OCI-LY1 (cell line): Measurements from ENCODE around the gene KCNH6.

ENCODE experiments used
- H2AFZ ChIP-seq: fragments of 200-600 bp; sonication (generic), shearing (Covaris generic); 2 replicates; pipeline ENCODE4 v1.6.0; 2014; ENCODE audit warnings: antibody characterized with exemption, mild to moderate bottlenecking, low read length
- H3F3A ChIP-seq: fragments of 200-600 bp; sonication (generic), shearing (Covaris generic); 2 replicates; pipeline ENCODE4 v1.6.0; 2014; ENCODE audit warnings: mild to moderate bottlenecking, antibody characterized with exemption, low read length, moderate library complexity; ENCODE audit not compliant: insufficient read depth
- H3K27ac ChIP-seq: fragments of 200-600 bp; sonication (generic); 2 replicates; pipeline ENCODE4 v1.5.1; 2014; ENCODE audit warnings: low read length, mixed run types, mild to moderate bottlenecking, low read depth; ENCODE audit not compliant: poor library complexity, severe bottlenecking
- H3K27me3 ChIP-seq: fragments of 200-600 bp; sonication (generic); 2 replicates; pipeline ENCODE4 v1.6.0; 2014; ENCODE audit warnings: antibody characterized with exemption, mild to moderate bottlenecking, low read length, moderate library complexity; ENCODE audit not compliant: insufficient read depth
- H3K36me3 ChIP-seq: fragments of 200-600 bp; sonication (generic); 2 replicates; pipeline ENCODE4 v1.6.1; 2014; ENCODE audit warnings: mild to moderate bottlenecking, antibody characterized with exemption, low read length, moderate library complexity, mixed read lengths; ENCODE audit not compliant: insufficient read depth
- H3K4me1 ChIP-seq: fragments of 200-600 bp; sonication (generic); 2 replicates; pipeline ENCODE4 v1.5.1; 2014; ENCODE audit warnings: mild to moderate bottlenecking, low read length, moderate library complexity; ENCODE audit not compliant: insufficient read depth, severe bottlenecking
- H3K4me2 ChIP-seq: fragments of 200-600 bp; sonication (generic), shearing (Covaris generic); 2 replicates; pipeline ENCODE4 v1.6.1; 2014; ENCODE audit warnings: low read length
- H3K4me3 ChIP-seq: fragments of 200-600 bp; sonication (generic); 2 replicates; pipeline ENCODE4 v1.5.1; 2014; ENCODE audit warnings: low read length, low read depth, mild to moderate bottlenecking, mixed read lengths; ENCODE audit not compliant: poor library complexity, severe bottlenecking
- H3K79me2 ChIP-seq: fragments of 200-600 bp; shearing (Covaris generic); 2 replicates; pipeline ENCODE4 v1.6.1; 2016; ENCODE audit warnings: mixed run types, low read length, mixed read lengths; ENCODE audit not compliant: insufficient read depth
- H3K9ac ChIP-seq: fragments of 200-600 bp; sonication (generic), shearing (Covaris generic); 2 replicates; pipeline ENCODE4 v1.6.1; 2014; ENCODE audit warnings: mild to moderate bottlenecking, low read length, mixed read lengths
- H3K9me2 ChIP-seq: fragments of 200-600 bp; sonication (generic), shearing (Covaris generic); 2 replicates; pipeline ENCODE4 v1.6.1; 2014; ENCODE audit warnings: low read depth, mild to moderate bottlenecking, low read length, mixed read lengths
- H3K9me3 ChIP-seq: fragments of 200-600 bp; shearing (Covaris generic); 2 replicates; pipeline ENCODE4 v1.6.1; 2014; ENCODE audit warnings: low read length, mixed read lengths
- H4K20me1 ChIP-seq: fragments of 200-600 bp; sonication (generic), shearing (Covaris generic); 2 replicates; pipeline ENCODE4 v1.6.0; 2016; ENCODE audit warnings: mild to moderate bottlenecking, low read length; ENCODE audit not compliant: insufficient read depth
- CTCF ChIP-seq: fragments of 200-600 bp; sonication (generic), shearing (Covaris generic); IDR thresholded peaks from 2 replicates; pipeline ENCODE4 v1.5.1; 2017; ENCODE audit warnings: mild to moderate bottlenecking, antibody characterized with exemption, low read length, moderate library complexity, mixed read lengths
- EZH2 ChIP-seq: fragments of 200-600 bp; sonication (generic), shearing (Covaris generic); IDR thresholded peaks from 2 replicates; pipeline ENCODE4 v1.8.0; 2017; ENCODE audit warnings: borderline replicate concordance, mixed run types, mild to moderate bottlenecking, antibody characterized with exemption, low read length, moderate library complexity, mixed read lengths

The KCNH6 gene

GRCh38 chr17:63529711-63530556 lies 6.8 kb downstream of the KCNH6 start:
- Histone ChIP-seq H3K4me2 (no peak overlapping the region), H3K36me3 (no peaks in the 10 kb centered on the region), H3K4me3 (no peak overlapping the region), H3K9ac (no peak overlapping the region), H3K4me1 (no peaks in the 10 kb centered on the region), H4K20me1 (no peaks in the 10 kb centered on the region), H3K27ac (no peak overlapping the region), H3F3A (no peaks in the 10 kb centered on the region), H3K27me3 (no peaks in the 10 kb centered on the region), H3K79me2 (no peaks in the 10 kb centered on the region), H2AFZ (no peak overlapping the region), H3K9me3 (no peaks in the 10 kb centered on the region), H3K9me2 (no peaks in the 10 kb centered on the region)
- no peak for TF ChIP-seq CTCF
- no peak for TF ChIP-seq EZH2

GRCh38 chr17:63530557-63531021 lies 7.4 kb downstream of the KCNH6 start:
- Histone ChIP-seq H2AFZ (no peak overlapping the region), H3K9me3 (no peaks in the 10 kb centered on the region), H3K4me1 (no peaks in the 10 kb centered on the region), H3K4me3 (no peak overlapping the region), H3K9ac (no peak overlapping the region), H3K9me2 (no peaks in the 10 kb centered on the region), H3K79me2 (no peaks in the 10 kb centered on the region), H3K4me2 (no peak overlapping the region), H3F3A (no peaks in the 10 kb centered on the region), H3K27ac (no peak overlapping the region), H4K20me1 (no peaks in the 10 kb centered on the region), H3K36me3 (no peaks in the 10 kb centered on the region), H3K27me3 (no peaks in the 10 kb centered on the region)
- TF ChIP-seq EZH2 (no peak), CTCF (no peak)

GRCh38 chr17:63531022-63531965 lies 8.1 kb downstream of the KCNH6 start:
- Histone ChIP-seq H3F3A (no peaks in the 10 kb centered on the region), H3K9me2 (no peaks in the 10 kb centered on the region), H3K9ac (no peak overlapping the region), H3K27ac (no peak overlapping the region), H3K4me3 (no peak overlapping the region), H3K79me2 (no peaks in the 10 kb centered on the region), H4K20me1 (no peaks in the 10 kb centered on the region), H3K27me3 (no peaks in the 10 kb centered on the region), H3K9me3 (no peaks in the 10 kb centered on the region), H3K4me1 (no peaks in the 10 kb centered on the region), H2AFZ (no peak overlapping the region), H3K4me2 (no peak overlapping the region), H3K36me3 (no peaks in the 10 kb centered on the region)
- TF ChIP-seq CTCF: no peak
- no peak for TF ChIP-seq EZH2
